ENCODE results near the gene PTGES2.
A peak's percentile ranks its signal among the peaks of the same experiment; 100 is the strongest.
"Not testable (repeated sequence)": the region's sequence is repeated elsewhere in the genome, so short reads cannot be mapped to it uniquely, and the experiment has no call there.

Gene PTGES2

GRCh38 chr9:128136816-128137793, 9.6 kb upstream of the PTGES2 start:
- no peak for DNase-seq

GRCh38 chr9:128135561-128135960, 8.0 kb upstream of the PTGES2 start:
- DNase-seq = not testable (repeated sequence)

DNA sequence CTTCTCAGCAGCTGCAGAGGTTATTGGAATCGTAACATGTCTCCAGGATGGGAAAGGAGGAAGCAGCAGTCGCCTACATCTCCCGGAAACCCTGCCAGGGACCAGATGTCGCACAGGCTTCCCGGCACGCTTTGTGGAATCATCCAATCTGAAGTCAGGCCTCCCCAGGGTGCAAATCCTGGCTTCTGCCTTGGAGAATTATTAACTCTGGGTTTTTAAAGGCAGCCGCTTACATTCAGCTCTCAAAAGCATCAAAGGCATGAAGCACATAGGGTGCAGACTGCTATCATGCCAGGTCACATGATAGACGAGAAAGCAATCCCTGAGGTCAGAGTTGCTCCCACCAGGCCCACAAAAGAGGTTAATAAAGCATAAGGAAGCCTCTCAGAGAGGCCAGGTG, 4.6 kb upstream of the PTGES2 start:
- not testable (repeated sequence) for DNase-seq

- DNase-seq = not testable (repeated sequence)
These were observed 3.8 kb upstream of the PTGES2 start for GRCh38 chr9:128131346-128131745.

GRCh38 chr9:128130651-128131050, 3.1 kb upstream of the PTGES2 start:
- not testable (repeated sequence) for DNase-seq

GRCh38 chr9:128129976-128130590, 2.6 kb upstream of the PTGES2 start:
- DNase-seq = not testable (repeated sequence)

DNA sequence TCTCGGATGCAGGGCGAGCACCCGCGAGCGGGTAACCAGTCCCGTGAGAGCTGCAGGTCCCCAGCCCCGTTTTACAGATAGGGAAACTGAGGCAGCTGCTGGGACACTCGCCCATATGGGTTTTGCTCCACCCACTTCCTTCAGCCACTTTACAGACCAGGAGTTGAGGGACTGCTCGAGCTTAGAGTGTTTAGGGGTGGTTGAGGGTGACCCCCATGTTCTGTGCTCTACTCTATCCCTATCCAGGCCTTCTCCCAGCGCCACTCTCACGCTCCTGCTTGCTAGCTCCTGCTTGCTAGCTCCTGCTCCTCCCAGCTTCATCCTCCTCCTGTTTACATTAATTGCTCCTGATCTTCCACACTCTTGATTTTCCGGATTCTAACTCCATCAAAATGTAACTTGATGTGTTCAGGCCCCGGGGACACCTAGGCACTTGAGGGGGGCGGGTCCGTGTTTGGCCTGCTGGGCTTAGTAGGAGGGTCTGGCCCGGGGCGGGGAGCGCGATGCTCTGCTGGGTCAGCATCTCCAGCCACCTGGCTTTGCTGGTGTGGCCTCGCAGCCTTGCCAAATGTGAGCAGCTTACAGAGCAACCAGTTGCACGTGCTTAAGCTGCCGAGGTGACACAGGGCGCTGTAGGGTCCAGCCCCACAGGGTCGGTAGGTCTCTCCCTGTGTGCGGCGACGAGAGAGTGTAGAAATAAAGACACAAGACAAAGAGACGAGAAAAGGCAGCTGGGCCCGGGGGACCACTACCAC, 1.5 kb upstream of the PTGES2 start:
- no peak for DNase-seq

GRCh38 chr9:128127990-128128835, 684 bp upstream of the PTGES2 start:
- peak; percentile 72 to 88 for DNase-seq

DNA sequence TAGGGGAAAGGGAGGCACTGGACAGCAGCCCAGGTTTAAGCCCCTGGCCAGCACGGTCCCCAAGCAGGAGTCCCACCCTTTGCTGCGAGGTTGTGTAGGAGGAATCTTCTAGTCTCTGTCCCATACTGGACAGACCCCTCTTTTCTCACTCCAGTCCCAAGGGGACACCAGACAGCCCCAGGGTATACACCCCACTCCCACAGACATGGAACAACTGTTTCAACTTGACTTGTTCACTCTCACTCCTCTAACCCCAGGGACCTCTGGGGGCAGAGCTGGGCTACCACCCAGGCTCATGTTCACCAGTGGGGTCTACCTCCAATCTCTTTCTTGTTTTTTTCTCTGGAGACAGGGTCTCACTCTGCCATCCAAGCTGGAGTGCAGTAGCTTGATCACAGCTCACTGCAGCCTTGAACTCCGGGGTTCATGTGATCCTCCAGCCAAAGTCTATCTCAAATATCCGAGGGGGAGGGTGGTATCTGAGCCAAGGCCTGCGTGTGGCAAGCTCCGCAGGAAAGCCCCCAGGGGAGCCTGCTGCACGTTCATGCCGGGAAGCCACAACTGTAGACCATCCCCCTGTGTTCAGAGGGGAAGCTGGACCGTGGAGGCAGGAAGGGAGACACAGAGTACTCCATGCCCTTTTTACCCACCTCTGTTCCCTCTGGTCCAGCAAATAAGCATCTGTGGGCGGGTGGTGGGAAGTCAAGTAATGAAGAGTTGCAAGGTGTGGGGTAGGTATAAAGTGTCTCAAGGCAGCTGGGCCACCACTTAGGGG, 1.8 kb downstream of the PTGES2 start:
- no peak for DNase-seq

DNA sequence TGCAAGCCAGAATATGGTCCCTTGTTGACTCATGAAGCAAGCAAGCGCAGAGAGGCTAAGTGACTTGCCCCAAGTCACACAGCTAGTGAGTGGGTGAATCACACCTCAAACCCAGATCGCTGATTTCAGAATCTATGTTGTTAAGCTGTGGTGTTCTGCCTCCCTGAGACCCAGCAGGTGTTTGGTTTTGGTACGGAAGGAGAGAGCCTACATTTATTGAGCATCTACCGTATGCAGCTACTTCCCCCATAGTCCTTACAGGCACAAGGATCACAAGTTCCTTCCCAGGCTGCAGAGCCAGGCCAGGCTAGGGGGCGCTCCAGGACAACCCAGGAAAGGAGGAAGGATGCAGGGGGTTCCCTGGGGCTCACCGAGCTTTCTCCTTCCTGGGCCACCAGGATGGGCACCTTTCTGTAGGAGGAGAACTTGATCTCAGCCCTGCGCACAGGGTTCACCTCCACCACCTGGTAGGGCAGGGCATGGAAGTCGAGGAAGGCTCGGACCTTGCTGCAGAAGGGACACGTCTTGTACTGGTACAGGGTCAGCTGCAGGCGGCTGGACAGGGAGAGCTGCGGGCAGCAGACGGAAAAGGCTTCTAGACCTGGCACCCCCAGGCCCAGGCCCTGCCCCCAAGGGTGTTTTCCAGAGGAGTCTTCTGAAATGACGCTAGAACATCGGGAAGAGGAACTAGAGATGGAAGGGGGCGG, 2.5 kb downstream of the PTGES2 start:
- peak; percentile 18 to 66 for DNase-seq

DNA sequence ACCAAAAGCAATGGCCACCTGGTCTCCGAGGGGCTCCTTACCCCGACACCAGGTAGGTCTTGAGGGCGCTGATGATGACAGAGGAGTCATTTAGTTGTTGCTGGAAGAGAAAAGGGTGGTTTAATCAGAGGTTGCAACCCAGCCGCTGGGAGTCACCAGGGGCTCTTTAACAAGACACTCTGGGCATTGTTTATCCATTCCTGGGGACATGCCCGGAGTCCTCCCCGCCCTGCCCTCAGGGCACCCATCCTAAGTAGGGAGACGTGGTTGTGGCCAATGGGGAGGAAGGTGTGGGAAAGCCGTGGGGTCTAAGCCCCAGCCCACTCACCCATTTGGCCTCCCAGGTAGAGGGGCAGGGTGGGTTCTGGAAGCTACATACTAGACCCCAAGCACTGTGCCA, 3.1 kb downstream of the PTGES2 start:
- DNase-seq = no peak

- DNase-seq = no peak
These were observed 4.0 kb downstream of the PTGES2 start for GRCh38 chr9:128123451-128124080.

- no peak for DNase-seq
These were observed 4.7 kb downstream of the PTGES2 start for GRCh38 chr9:128122809-128123175.

DNA sequence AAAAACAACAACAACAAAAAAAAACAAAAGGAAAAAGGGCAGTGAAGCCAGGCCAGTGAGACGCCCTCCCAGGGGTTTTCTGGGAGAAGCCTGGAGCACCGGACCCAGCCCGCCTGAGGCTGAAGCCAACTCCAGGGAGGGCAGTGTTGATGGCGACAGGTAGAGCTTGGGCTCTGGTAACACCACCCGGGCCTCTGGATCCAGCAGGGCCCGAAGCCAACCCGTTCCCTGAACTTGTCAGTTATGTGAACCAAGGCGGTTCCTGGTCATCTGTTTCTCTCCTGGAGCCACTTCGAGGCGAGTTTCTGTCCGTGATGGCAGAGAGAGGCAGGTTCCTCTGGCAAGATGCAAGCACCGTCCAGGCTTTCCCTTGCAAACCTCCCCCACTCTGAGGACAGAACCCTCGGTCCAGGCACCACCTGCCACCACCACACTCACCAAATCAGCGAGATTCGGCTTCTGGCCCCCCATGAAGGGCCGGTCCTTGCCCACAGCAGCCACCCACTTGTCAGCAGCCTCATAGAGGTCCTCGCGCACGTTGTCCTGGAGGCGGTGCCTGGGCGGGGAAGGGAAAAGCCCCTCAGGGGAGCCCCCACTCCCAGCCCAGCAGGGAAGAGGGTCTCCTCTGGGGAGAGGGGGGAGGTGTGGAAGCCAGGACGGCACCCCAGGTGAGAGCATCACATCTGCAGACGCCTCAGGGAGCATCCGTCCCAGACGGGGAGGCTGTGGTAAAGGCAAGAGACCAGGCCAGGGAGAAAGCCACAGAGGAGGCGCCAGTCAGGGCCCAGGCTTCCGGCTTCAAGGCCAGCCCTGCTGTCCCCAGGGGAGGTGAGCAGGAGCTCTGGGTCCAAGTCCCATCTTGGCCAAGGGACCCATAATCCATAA, 5.4 kb downstream of the PTGES2 start:
- no peak for DNase-seq

- no peak for DNase-seq
These were observed 6.1 kb downstream of the PTGES2 start for GRCh38 chr9:128121466-128121810.

DNA sequence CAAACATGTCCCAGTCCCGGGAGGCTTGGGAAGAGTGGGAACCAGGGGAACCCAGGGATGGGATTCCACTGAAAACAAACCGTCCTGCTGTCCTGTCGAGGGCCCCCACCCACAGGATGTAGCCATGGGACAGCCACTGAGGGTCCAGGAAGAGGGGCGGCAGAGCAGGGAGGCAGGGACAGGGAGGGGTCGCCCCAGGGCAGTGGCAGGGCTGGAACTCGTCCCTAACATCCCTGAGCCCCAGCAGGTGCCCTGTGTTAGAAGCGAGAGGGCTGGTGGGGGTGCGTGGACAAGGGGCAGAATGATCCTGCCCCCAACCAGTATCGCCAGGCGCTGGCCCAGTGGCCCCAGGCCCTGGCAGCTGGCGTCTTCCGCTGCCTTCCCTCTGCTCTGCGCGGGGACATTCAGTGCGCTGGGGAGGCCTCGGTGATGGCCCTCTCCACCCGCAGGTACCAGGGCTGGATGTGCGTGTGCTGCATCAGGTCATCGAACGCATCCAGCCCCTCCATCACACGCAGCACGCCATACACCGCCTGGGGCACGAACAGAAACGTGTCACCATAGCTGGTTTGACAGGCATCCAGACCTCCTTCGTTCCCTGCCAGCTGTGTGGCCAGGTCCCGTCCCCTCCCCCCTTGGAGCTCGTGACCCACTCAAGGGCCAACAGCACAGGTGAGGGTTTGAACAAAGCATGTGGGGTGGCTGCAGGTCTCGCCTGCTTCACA, 6.6 kb downstream of the PTGES2 start:
- no peak for DNase-seq

DNA sequence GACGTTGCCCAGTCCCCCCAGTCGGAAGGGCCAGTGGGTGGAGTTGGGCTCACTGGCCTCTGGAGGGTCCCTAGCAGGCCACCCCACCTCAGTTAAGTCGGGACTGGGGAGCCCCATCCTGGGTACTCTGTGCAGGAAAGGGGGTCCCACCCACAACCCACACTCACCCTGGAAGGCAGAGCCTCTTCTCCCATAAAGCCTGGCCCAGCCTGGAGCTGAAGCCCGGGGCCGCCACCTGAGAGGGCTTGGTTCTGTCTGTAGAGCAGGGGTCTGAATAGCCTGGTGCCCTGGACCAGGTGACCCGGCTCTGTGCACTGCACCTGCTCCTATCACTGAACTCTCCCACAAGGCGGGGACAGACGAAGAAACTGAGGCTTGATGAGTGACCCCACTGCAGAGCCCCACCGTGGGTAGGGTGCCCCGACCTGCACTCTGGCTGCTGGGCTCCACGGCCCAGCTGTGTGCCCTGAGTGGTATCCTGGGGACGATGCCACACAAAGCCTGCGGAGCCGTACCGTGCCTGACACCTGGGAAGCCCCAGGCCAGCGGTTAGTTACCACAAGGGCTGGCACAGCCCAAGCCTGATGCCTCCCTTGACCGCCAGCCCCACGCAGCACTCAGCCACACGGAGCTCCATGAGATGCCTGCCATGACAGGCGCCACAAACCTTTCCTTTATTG, 7.3 kb downstream of the PTGES2 start:
- DNase-seq = no peak

DNA sequence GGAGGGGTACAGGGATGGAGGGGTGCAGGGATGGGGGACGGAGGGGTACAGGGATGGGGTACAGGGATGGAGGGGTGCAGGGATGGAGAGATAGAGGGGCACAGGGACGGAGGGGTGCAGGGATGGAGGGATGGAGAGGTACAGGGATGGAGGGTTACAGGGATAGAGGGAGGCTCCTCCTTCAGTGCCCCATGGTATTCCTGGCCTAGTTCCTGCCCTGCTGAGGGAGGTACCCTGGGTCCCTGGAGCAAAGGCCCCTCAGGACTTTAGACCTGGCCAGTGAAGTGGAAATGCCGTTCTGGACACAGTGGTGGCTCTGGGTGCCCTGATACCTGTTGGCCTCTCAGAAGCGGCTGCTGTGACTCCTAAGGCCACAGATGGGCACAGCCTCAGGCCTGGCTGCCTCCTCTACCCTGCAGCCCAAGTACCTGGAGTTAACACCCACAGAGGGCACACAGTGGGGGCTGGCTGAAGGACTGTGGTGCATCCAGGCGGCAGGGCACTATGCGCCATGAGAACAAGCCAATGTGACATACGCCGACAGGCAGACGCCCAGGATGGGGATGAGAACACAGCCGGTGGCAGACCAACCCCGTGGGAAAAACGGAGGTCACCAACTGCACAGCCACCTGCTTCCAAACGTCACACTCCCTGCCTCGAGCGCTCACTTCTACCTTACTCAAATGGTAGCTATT, 8.4 kb downstream of the PTGES2 start:
- DNase-seq = no peak

Data from NCI-H526 (cell line).